ENCODE results near the gene MANBA. TPM values are rescaled to one million over a fixed set of nuclear protein-coding genes. Genes with fewer than 3 reads are reported as not detected.
A peak's percentile ranks its signal among the peaks of the same experiment; 100 is the strongest.
"Not testable (repeated sequence)": the region's sequence is repeated elsewhere in the genome, so short reads cannot be mapped to it uniquely, and the experiment has no call there.

MANBA gene
- total RNA-seq, 1 donor from 2014 or later, result 48.9 TPM

GRCh38 chr4:102758241-102759160, 2.3 kb downstream of the MANBA start:
- Mint-ChIP-seq H3K4me3 (ENCODE audit: low read depth) (no peak overlapping the region), H3K4me1 (ENCODE audit: low read depth) (peaks cover 23% of the 10 kb centered on the region), H3K27ac (peak overlapping the region; percentile 41), H3K36me3 (ENCODE audit: insufficient read depth) (peaks cover 5% of the 10 kb centered on the region), H3K27me3 (peaks cover 5% of the 10 kb centered on the region), H3K9me3 (ENCODE audit: low read depth) (peaks cover 4% of the 10 kb centered on the region)
- no peak for TF ChIP-seq CTCF (IDR thresholded peaks at IDR 0.05; ENCODE audit: unreplicated experiment)
- no peak for DNase-seq (ENCODE audit: low spot score, unreplicated experiment)

- Mint-ChIP-seq H3K4me1 (ENCODE audit: low read depth) (peaks cover 23% of the 10 kb centered on the region), H3K27ac (peak overlapping the region; percentile 41)
Observed at GRCh38 chr4:102757681-102758080, 3.1 kb downstream of the MANBA start.

GRCh38 chr4:102754044-102754443, 6.7 kb downstream of the MANBA start:
- no peak for DNase-seq (ENCODE audit: low spot score, unreplicated experiment)
- Mint-ChIP-seq H3K4me1 (ENCODE audit: low read depth) (peaks cover 10% of the 10 kb centered on the region), H3K27me3 (no peaks in the 10 kb centered on the region), H3K27ac (no peak overlapping the region), H3K9me3 (ENCODE audit: low read depth) (peaks cover 4% of the 10 kb centered on the region), H3K36me3 (ENCODE audit: insufficient read depth) (peaks cover 5% of the 10 kb centered on the region), H3K4me3 (ENCODE audit: low read depth) (no peak overlapping the region)
- TF ChIP-seq CTCF (IDR thresholded peaks at IDR 0.05; ENCODE audit: unreplicated experiment), result no peak

More at GRCh38 chr4:102757681-102758080, 3.1 kb downstream of the MANBA start:
- Mint-ChIP-seq H3K9me3 (ENCODE audit: low read depth) (peaks cover 4% of the 10 kb centered on the region), H3K27me3 (peaks cover 5% of the 10 kb centered on the region), H3K4me3 (ENCODE audit: low read depth) (no peak overlapping the region), H3K36me3 (ENCODE audit: insufficient read depth) (peaks cover 5% of the 10 kb centered on the region)
- DNase-seq (ENCODE audit: low spot score, unreplicated experiment), result no peak
- no peak for TF ChIP-seq CTCF (IDR thresholded peaks at IDR 0.05; ENCODE audit: unreplicated experiment)

- no peak for TF ChIP-seq CTCF (IDR thresholded peaks at IDR 0.05; ENCODE audit: unreplicated experiment)
- Mint-ChIP-seq H3K27ac (no peak overlapping the region), H3K27me3 (no peaks in the 10 kb centered on the region), H3K4me1 (ENCODE audit: low read depth) (no peaks in the 10 kb centered on the region), H3K4me3 (ENCODE audit: low read depth) (no peak overlapping the region), H3K9me3 (ENCODE audit: low read depth) (peaks cover 4% of the 10 kb centered on the region), H3K36me3 (ENCODE audit: insufficient read depth) (peaks cover 3% of the 10 kb centered on the region)
- DNase-seq (ENCODE audit: low spot score, unreplicated experiment), result no peak
Observed at GRCh38 chr4:102751941-102752340, 8.8 kb downstream of the MANBA start.

- not testable (repeated sequence) for H3K4me3 Mint-ChIP-seq (ENCODE audit: low read depth); DNase-seq (ENCODE audit: low spot score, unreplicated experiment); H3K27me3 Mint-ChIP-seq; H3K4me1 Mint-ChIP-seq (ENCODE audit: low read depth); H3K27ac Mint-ChIP-seq
- H3K9me3 Mint-ChIP-seq (ENCODE audit: low read depth), result peaks cover 24% of the 10 kb centered on the region
- peaks cover 47% of the 10 kb centered on the region for H3K36me3 Mint-ChIP-seq (ENCODE audit: insufficient read depth)
Observed at GRCh38 chr4:102743352-102743751, 17.4 kb downstream of the MANBA start.

DNA sequence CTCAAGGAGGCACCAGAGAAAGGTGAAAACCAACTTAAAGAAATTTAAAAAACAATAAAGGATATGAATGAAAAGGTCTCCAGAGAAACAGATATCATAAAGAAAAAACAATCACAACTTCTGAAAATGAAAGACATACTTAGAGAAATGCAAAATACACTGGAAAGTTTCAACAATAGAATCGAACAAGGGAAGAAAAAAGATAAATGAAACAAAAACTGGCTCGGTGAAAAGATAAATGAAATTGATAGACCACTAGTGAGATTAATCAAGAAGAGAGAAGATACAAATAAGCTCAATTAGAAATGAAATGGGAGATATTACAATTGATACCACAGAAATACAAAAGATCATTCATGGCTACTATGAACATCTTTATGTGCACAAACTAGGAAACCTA, 22.0 kb downstream of the MANBA start:
- peaks cover 24% of the 10 kb centered on the region for H3K9me3 Mint-ChIP-seq (ENCODE audit: low read depth)

More for the DNA sequence above, 22.0 kb downstream of the MANBA start:
- H3K27me3 Mint-ChIP-seq; H3K4me3 Mint-ChIP-seq (ENCODE audit: low read depth); DNase-seq (ENCODE audit: low spot score, unreplicated experiment); H3K27ac Mint-ChIP-seq: not testable (repeated sequence)
- Mint-ChIP-seq H3K4me1 (ENCODE audit: low read depth) (peaks cover 30% of the 10 kb centered on the region), H3K36me3 (ENCODE audit: insufficient read depth) (peaks cover 42% of the 10 kb centered on the region)
